HCT116 (cell line): ENCODE data around the gene GFPT1. TPM values are rescaled to one million over a fixed set of nuclear protein-coding genes. Genes with fewer than 3 reads are reported as not detected.

Experiments
- ATAC-seq: fragments of 200-7000 bp; cut with Tn5 transposase; 2 replicates; pipeline ENCODE4 v1.9.1; 2020; ENCODE audit warnings: mild to moderate bottlenecking, moderate library complexity
- BruUV-seq: library from RNA; stranded (reverse); fragments of 400-500 nt; replicated peaks from 2 replicates; lab custom pipeline; 2021; lab: Mats Ljungman, UMichigan
- CTCF ChIA-PET: fragments of 300-600 bp; sonication (Branson Sonifier 250); formaldehyde crosslinking; loops from one replicate; lab custom pipeline; 2021; ENCODE audit warnings: antibody characterized with exemption; lab: Charles Lee
- POLR2A ChIA-PET: fragments of 300-600, 350-600 bp; sonication (Branson Sonifier 250); formaldehyde crosslinking; loops from one replicate; lab custom pipeline; 2021; ENCODE audit warnings: antibody characterized with exemption; lab: Charles Lee
- RAD21 ChIA-PET, 2 experiments: fragments of 300-600 bp; sonication (Branson Sonifier 250); formaldehyde crosslinking; loops; one replicate each; lab custom pipeline; 2023; ENCODE audit warnings: low total read pairs in 2 of 2; ENCODE audit not compliant: uncharacterized antibody in 2 of 2, unreplicated experiment in 2 of 2, low non-redundant PET in 1 of 2; lab: Charles Lee
- DNase-seq: peaks from one replicate; pipeline ENCODE4 v3.0.0-alpha.2; 2010; ENCODE audit warnings: low read depth, low spot score
- H2AFZ ChIP-seq: fragments of 200-600 bp; shearing (Covaris generic), sonication (generic); 2 replicates; pipeline ENCODE4 v1.6.1; 2017; ENCODE audit warnings: low read depth, mixed run types, mixed read lengths, antibody characterized with exemption, low read length; ENCODE audit not compliant: poor library complexity, severe bottlenecking
- H3K27ac ChIP-seq: 2 replicates; pipeline ENCODE4 v1.5.1; 2012; ENCODE audit warnings: low read depth, low read length
- H3K27me3 ChIP-seq: fragments of 200-600 bp; sonication (generic); 2 replicates; pipeline ENCODE4 v1.6.1; 2016; ENCODE audit warnings: mixed run types, low read length, mixed read lengths; ENCODE audit not compliant: insufficient read depth
- H3K36me3 ChIP-seq, 2 experiments: fragments of 200-500 bp in 1 of 2; fragments of 200-600 bp in 1 of 2; sonication (Bioruptor generic) in 1 of 2; sonication (generic) in 1 of 2; 2 replicates each; pipeline versions ENCODE4 v1.5.1 to v1.6.1; 2014 to 2016; ENCODE audit warnings: low read length in 2 of 2, inconsistent platforms in 1 of 2, mixed read lengths in 1 of 2, mixed run types in 1 of 2; ENCODE audit not compliant: insufficient read depth in 2 of 2, control insufficient read depth in 1 of 2
- H3K4me1 ChIP-seq, 2 experiments: fragments of 200-600 bp in 1 of 2; sonication (generic) in 1 of 2; 2 replicates each; pipeline versions ENCODE4 v1.5.1 to v1.6.1; 2012 to 2017; ENCODE audit warnings: low read length in 2 of 2, inconsistent platforms in 1 of 2, mild to moderate bottlenecking in 1 of 2, mixed read lengths in 1 of 2, mixed run types in 1 of 2, moderate library complexity in 1 of 2; ENCODE audit not compliant: insufficient read depth in 2 of 2, control insufficient read depth in 1 of 2
- H3K4me2 ChIP-seq: fragments of 200-600 bp; sonication (generic); 2 replicates; pipeline ENCODE4 v1.6.1; 2017; ENCODE audit warnings: mixed run types, low read length, mixed read lengths
- H3K4me3 ChIP-seq, 2 experiments: fragments of 200-600 bp in 1 of 2; sonication (generic) in 1 of 2; replicated peaks in 1 of 2; 2 replicates each; pipeline ENCODE4 v1.5.1; 2011 to 2016; ENCODE audit warnings: low read length in 2 of 2, control low read depth in 1 of 2, low read depth in 1 of 2, mild to moderate bottlenecking in 1 of 2, mixed read lengths in 1 of 2, mixed run types in 1 of 2
- H3K79me2 ChIP-seq: fragments of 200-600 bp; sonication (generic); 2 replicates; pipeline ENCODE4 v1.6.1; 2017; ENCODE audit warnings: mild to moderate bottlenecking, mixed run types, low read length, moderate library complexity, mixed read lengths; ENCODE audit not compliant: insufficient read depth
- H3K9ac ChIP-seq: fragments of 200-600 bp; sonication (generic); 2 replicates; pipeline ENCODE4 v1.6.1; 2016; ENCODE audit warnings: low read length, mixed read lengths
- H3K9me2 ChIP-seq: fragments of 200-600 bp; sonication (generic), shearing (Covaris generic); 2 replicates; pipeline ENCODE4 v1.6.1; 2017; ENCODE audit warnings: mixed run types, mild to moderate bottlenecking, moderate library complexity; ENCODE audit not compliant: insufficient read depth
- H3K9me3 ChIP-seq, 2 experiments: fragments of 200-500 bp in 1 of 2; fragments of 200-600 bp in 1 of 2; sonication (Bioruptor generic) in 1 of 2; sonication (generic) in 1 of 2; 2 replicates each; pipeline ENCODE4 v1.6.1; 2014 to 2017; ENCODE audit warnings: low read length in 2 of 2, mixed read lengths in 2 of 2, inconsistent platforms in 1 of 2, low read depth in 1 of 2, mild to moderate bottlenecking in 1 of 2, mixed run types in 1 of 2, moderate library complexity in 1 of 2; ENCODE audit not compliant: control insufficient read depth in 1 of 2, insufficient read depth in 1 of 2
- H4K20me1 ChIP-seq: fragments of 200-600 bp; sonication (generic), shearing (Covaris generic); 2 replicates; pipeline ENCODE4 v1.6.1; 2017; ENCODE audit warnings: mixed run types, mild to moderate bottlenecking, moderate library complexity; ENCODE audit not compliant: insufficient read depth
- ATF3 ChIP-seq: IDR thresholded peaks from 2 replicates; pipeline ENCODE4 v1.6.1; 2012
- CBX3 ChIP-seq: IDR thresholded peaks from 2 replicates; pipeline ENCODE4 v1.6.1; 2012; ENCODE audit warnings: low read depth
- CEBPB ChIP-seq: IDR thresholded peaks from 2 replicates; pipeline ENCODE4 v1.6.1; 2012; ENCODE audit warnings: low read depth
- EGR1 ChIP-seq: IDR thresholded peaks from 2 replicates; pipeline ENCODE4 v1.6.1; 2012; ENCODE audit warnings: low read depth
- ELF1 ChIP-seq: IDR thresholded peaks from 2 replicates; pipeline ENCODE4 v1.6.1; 2012; ENCODE audit warnings: low read depth, borderline replicate concordance
- EZH2 ChIP-seq: fragments of 200-600 bp; sonication (generic); IDR thresholded peaks from 2 replicates; pipeline ENCODE4 v1.6.1; 2017; ENCODE audit warnings: antibody characterized with exemption, mixed run types
- EZH2phosphoT487 ChIP-seq: fragments of 200-600 bp; IDR thresholded peaks from 2 replicates; pipeline ENCODE4 v1.6.1; 2018; ENCODE audit warnings: antibody characterized with exemption, borderline replicate concordance
- FOSL1 ChIP-seq: IDR thresholded peaks from 2 replicates; pipeline ENCODE4 v1.6.1; 2012; ENCODE audit warnings: low read depth
- MAX ChIP-seq: IDR thresholded peaks from 2 replicates; pipeline ENCODE4 v1.6.1; 2012
- POLR2A ChIP-seq: IDR thresholded peaks from 2 replicates; pipeline ENCODE4 v1.7.0; 2011; ENCODE audit warnings: borderline replicate concordance; ENCODE audit not compliant: insufficient read depth, insufficient read length; ENCODE audit errors: extremely low read depth
- POLR2AphosphoS5 ChIP-seq: IDR thresholded peaks from 2 replicates; pipeline ENCODE4 v1.6.1; 2011; ENCODE audit warnings: mild to moderate bottlenecking, low read depth, low read length, moderate library complexity
- RAD21 ChIP-seq: IDR thresholded peaks from 2 replicates; pipeline ENCODE4 v1.6.1; 2012; ENCODE audit warnings: low read depth, mild to moderate bottlenecking
- SIN3A ChIP-seq: IDR thresholded peaks from 2 replicates; pipeline ENCODE4 v1.6.1; 2012; ENCODE audit warnings: low read depth
- SP1 ChIP-seq: IDR thresholded peaks from 2 replicates; pipeline ENCODE4 v1.6.1; 2012; ENCODE audit warnings: low read depth
- SRF ChIP-seq: IDR thresholded peaks from 2 replicates; pipeline ENCODE4 v1.6.1; 2012; ENCODE audit warnings: low read depth
- TCF7L2 ChIP-seq: IDR thresholded peaks from 2 replicates; pipeline ENCODE4 v1.7.0; 2011; ENCODE audit warnings: borderline replicate concordance, inconsistent platforms; ENCODE audit not compliant: insufficient read depth, insufficient read length; ENCODE audit errors: extremely low read depth
- YY1 ChIP-seq: IDR thresholded peaks from 2 replicates; pipeline ENCODE4 v1.6.1; 2011; ENCODE audit warnings: low read length, low read depth, moderate library complexity, mild to moderate bottlenecking; ENCODE audit not compliant: insufficient replicate concordance; ENCODE audit errors: extremely low read depth
- ZNF274 ChIP-seq: fragments of 200-500 bp; sonication (Bioruptor generic); IDR thresholded peaks from 2 replicates; pipeline ENCODE4 v1.6.1; 2014; ENCODE audit warnings: mild to moderate bottlenecking, low read depth, low read length, inconsistent platforms
- intact Hi-C: fragments of 100-400 bp; cut with micrococcal nuclease; formaldehyde crosslinking; loops from 2 replicates; pipeline ENCODE4 v1.10.0; 2022
- total RNA-seq: library from RNA; stranded (reverse); gene quantifications from one replicate; pipeline ENCODE4 v1.2.1, GENCODE V29; 2021; ENCODE audit not compliant: unreplicated experiment
- TF ChIP-seq, protein P1 (sequence below): IDR thresholded peaks from 2 replicates; pipeline ENCODE4 v1.6.1; 2012; ENCODE audit warnings: low read depth
- TF ChIP-seq, protein P2 (sequence below): IDR thresholded peaks from 2 replicates; pipeline ENCODE4 v1.6.1; 2011; ENCODE audit warnings: mild to moderate bottlenecking, low read length, moderate library complexity; ENCODE audit not compliant: insufficient replicate concordance; ENCODE audit errors: extremely low read depth

GFPT1 gene
- total RNA-seq, 1 experiment from 2014 or later, result 62.4 TPM

- intact Hi-C loops, result loop anchor here (10.0 kb wide), 1 partner anchor 831 kb away; no protein-coding TSS in a partner anchor
- CTCF ChIA-PET, result interaction anchor here (0.9 to 2.9 kb wide), 5 partner anchors 19 to 554 kb away, joined by 3 to 22 read pairs (median 3); no protein-coding TSS in a partner anchor
- Histone ChIP-seq H3K4me3 (no peak overlapping the region), H3K27ac (no peak overlapping the region), H3K79me2 (no peaks in the 10 kb centered on the region), H3K4me1 (peaks cover 4 to 12% of the 10 kb centered on the region in 2 experiments; a peak in 1 of 4 replicates), H4K20me1 (no peaks in the 10 kb centered on the region), H2AFZ (peak overlapping the region; percentile 85), H3K9me2 (no peaks in the 10 kb centered on the region), H3K9me3 (peaks cover 0 to 4% of the 10 kb centered on the region in 2 experiments; a peak in 3 of 4 replicates), H3K4me2 (no peak overlapping the region), H3K27me3 (no peaks in the 10 kb centered on the region), H3K9ac (no peak overlapping the region), H3K36me3 (no peaks in the 10 kb centered on the region)
- TF ChIP-seq TCF7L2, result no peak
- TF ChIP-seq, protein P1, sequence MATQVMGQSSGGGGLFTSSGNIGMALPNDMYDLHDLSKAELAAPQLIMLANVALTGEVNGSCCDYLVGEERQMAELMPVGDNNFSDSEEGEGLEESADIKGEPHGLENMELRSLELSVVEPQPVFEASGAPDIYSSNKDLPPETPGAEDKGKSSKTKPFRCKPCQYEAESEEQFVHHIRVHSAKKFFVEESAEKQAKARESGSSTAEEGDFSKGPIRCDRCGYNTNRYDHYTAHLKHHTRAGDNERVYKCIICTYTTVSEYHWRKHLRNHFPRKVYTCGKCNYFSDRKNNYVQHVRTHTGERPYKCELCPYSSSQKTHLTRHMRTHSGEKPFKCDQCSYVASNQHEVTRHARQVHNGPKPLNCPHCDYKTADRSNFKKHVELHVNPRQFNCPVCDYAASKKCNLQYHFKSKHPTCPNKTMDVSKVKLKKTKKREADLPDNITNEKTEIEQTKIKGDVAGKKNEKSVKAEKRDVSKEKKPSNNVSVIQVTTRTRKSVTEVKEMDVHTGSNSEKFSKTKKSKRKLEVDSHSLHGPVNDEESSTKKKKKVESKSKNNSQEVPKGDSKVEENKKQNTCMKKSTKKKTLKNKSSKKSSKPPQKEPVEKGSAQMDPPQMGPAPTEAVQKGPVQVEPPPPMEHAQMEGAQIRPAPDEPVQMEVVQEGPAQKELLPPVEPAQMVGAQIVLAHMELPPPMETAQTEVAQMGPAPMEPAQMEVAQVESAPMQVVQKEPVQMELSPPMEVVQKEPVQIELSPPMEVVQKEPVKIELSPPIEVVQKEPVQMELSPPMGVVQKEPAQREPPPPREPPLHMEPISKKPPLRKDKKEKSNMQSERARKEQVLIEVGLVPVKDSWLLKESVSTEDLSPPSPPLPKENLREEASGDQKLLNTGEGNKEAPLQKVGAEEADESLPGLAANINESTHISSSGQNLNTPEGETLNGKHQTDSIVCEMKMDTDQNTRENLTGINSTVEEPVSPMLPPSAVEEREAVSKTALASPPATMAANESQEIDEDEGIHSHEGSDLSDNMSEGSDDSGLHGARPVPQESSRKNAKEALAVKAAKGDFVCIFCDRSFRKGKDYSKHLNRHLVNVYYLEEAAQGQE, result no peak
- no peak for TF ChIP-seq EGR1
- no peak for TF ChIP-seq ELF1
- no peak for TF ChIP-seq CEBPB
- no peak for TF ChIP-seq YY1
- TF ChIP-seq, protein P2, sequence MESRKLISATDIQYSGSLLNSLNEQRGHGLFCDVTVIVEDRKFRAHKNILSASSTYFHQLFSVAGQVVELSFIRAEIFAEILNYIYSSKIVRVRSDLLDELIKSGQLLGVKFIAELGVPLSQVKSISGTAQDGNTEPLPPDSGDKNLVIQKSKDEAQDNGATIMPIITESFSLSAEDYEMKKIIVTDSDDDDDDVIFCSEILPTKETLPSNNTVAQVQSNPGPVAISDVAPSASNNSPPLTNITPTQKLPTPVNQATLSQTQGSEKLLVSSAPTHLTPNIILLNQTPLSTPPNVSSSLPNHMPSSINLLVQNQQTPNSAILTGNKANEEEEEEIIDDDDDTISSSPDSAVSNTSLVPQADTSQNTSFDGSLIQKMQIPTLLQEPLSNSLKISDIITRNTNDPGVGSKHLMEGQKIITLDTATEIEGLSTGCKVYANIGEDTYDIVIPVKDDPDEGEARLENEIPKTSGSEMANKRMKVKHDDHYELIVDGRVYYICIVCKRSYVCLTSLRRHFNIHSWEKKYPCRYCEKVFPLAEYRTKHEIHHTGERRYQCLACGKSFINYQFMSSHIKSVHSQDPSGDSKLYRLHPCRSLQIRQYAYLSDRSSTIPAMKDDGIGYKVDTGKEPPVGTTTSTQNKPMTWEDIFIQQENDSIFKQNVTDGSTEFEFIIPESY, result no peak
- no peak for TF ChIP-seq ZNF274
- TF ChIP-seq CBX3, result no peak
- no peak for TF ChIP-seq SIN3A
- no peak for TF ChIP-seq EZH2phosphoT487
- no peak for TF ChIP-seq POLR2AphosphoS5
- TF ChIP-seq ATF3, result no peak
- no peak for TF ChIP-seq EZH2
- TF ChIP-seq SRF, result no peak
- no peak for TF ChIP-seq POLR2A
- TF ChIP-seq SP1, result no peak
- no peak for TF ChIP-seq FOSL1
- no peak for TF ChIP-seq RAD21
- TF ChIP-seq MAX, result no peak
- RAD21 ChIA-PET, result no interaction called here
- no peak for DNase-seq
- ATAC-seq, result no peak
- BruUV-seq, result no TSS peak
- POLR2A ChIA-PET, result no interaction called here
Measured at GRCh38 chr2:69305712-69306392, 81.2 kb downstream of the GFPT1 start.
